Measurements from ENCODE around the gene FMN1.

- TF ChIP-seq ZBTB44 (CRISPR knock-in tag; IDR thresholded peaks at IDR 0.05) = no peak
- no peak for TF ChIP-seq TCF12 (IDR thresholded peaks at IDR 0.05)
- TF ChIP-seq TCF12 (CRISPR knock-in tag; IDR thresholded peaks at IDR 0.05) = no peak
- TF ChIP-seq XRCC5 (optimal IDR thresholded peaks at IDR 0.05; ENCODE audit: low read length) = no peak
- no peak for TF ChIP-seq ZBED4 (CRISPR knock-in tag; IDR thresholded peaks at IDR 0.05; ENCODE audit: borderline replicate concordance)
- TF ChIP-seq ZNF280D (CRISPR knock-in tag; IDR thresholded peaks at IDR 0.05) = no peak
- TF ChIP-seq ZSCAN30 (CRISPR knock-in tag; IDR thresholded peaks at IDR 0.05) = no peak
- TF ChIP-seq CTCF (CRISPR knock-in tag; IDR thresholded peaks at IDR 0.05) = no peak
- TF ChIP-seq TAF1 (CRISPR knock-in tag; IDR thresholded peaks at IDR 0.05) = no peak
- no peak for TF ChIP-seq PRDM4 (CRISPR knock-in tag; IDR thresholded peaks at IDR 0.05; ENCODE audit: borderline replicate concordance)
- no peak for TF ChIP-seq NFYB (CRISPR knock-in tag; IDR thresholded peaks at IDR 0.05)
- TF ChIP-seq EHMT2 (IDR thresholded peaks at IDR 0.05; ENCODE audit: borderline replicate concordance, low read depth, low read length) = no peak
Observed at GRCh38 chr15:32735989-32736700, 458.4 kb downstream of the FMN1 start.

Data from HepG2 (cell line).